Suprapubic skin (tissue), 4 donors: Measurements from ENCODE around the gene ARHGAP44. TPM values are rescaled to one million over a fixed set of nuclear protein-coding genes. Genes with fewer than 3 reads are reported as not detected.

ENCODE experiments used
- DNase-seq, 2 donors: peaks; one replicate each; pipeline ENCODE4 v3.0.0-alpha.2; 2019; ENCODE audit warnings: low spot score in 2 of 2
- H3K27ac ChIP-seq: fragments of 200-600 bp; sonication (generic); one replicate; pipeline ENCODE4 v1.5.1; 2019
- H3K27me3 ChIP-seq: fragments of 200-600 bp; sonication (generic); one replicate; pipeline ENCODE4 v1.5.1; 2019
- H3K36me3 ChIP-seq: fragments of 200-600 bp; sonication (generic); one replicate; pipeline ENCODE4 v1.5.1; 2019
- H3K4me1 ChIP-seq: fragments of 200-600 bp; sonication (generic); one replicate; pipeline ENCODE4 v1.5.1; 2019
- H3K4me3 ChIP-seq: fragments of 200-600 bp; sonication (generic); one replicate; pipeline ENCODE4 v1.5.1; 2019; ENCODE audit warnings: mild to moderate bottlenecking
- H3K9me3 ChIP-seq: fragments of 200-600 bp; sonication (generic); one replicate; pipeline ENCODE4 v1.5.1; 2019
- CTCF ChIP-seq, 2 donors: fragments of 200-600 bp in 1 of 2; fragments of 450-650 bp in 1 of 2; sonication (generic) in 1 of 2; IDR thresholded peaks; one replicate each; pipeline ENCODE4 v1.5.1; 2016 to 2019; ENCODE audit warnings: antibody characterized with exemption in 2 of 2, mild to moderate bottlenecking in 1 of 2, moderate library complexity in 1 of 2
- EP300 ChIP-seq: sonication (generic); formaldehyde crosslinking; IDR thresholded peaks from one replicate; pipeline ENCODE4 v1.6.1; 2017; ENCODE audit warnings: antibody characterized with exemption
- POLR2A ChIP-seq, 2 donors: fragments of 450-650 bp; IDR thresholded peaks; one replicate each; pipeline ENCODE4 v1.6.1; 2017; ENCODE audit warnings: antibody characterized with exemption in 2 of 2, mild to moderate bottlenecking in 2 of 2, moderate library complexity in 2 of 2
- POLR2AphosphoS5 ChIP-seq, 3 donors: sonication (generic); formaldehyde crosslinking; IDR thresholded peaks; one replicate each; pipeline ENCODE4 v1.6.1; 2017; ENCODE audit warnings: antibody characterized with exemption in 3 of 3
- WGBS: methylation state at CpG from one replicate; pipeline ENCODE4 v1.1.5; 2018; 5-methylcytosine and 5-hydroxymethylcytosine counted together
- total RNA-seq, 4 donors: library from RNA; depleted of rRNA; stranded (reverse); fragments of >200 nt; gene quantifications; one replicate each; pipeline ENCODE4 v1.1.0, GENCODE V29; 2016

The ARHGAP44 gene
- total RNA-seq, 4 donors from 2014 or later, result 3.5 to 7.1 (median 5.3) TPM

- WGBS, result 87% methylated on average over 2 of the region's 2 CpGs
- Histone ChIP-seq H3K36me3 (no peaks in the 10 kb centered on the region), H3K4me3 (no peak overlapping the region), H3K9me3 (no peaks in the 10 kb centered on the region), H3K27me3 (no peaks in the 10 kb centered on the region), H3K4me1 (no peaks in the 10 kb centered on the region), H3K27ac (no peak overlapping the region)
- no peak for DNase-seq
- TF ChIP-seq POLR2A (IDR thresholded peaks at IDR 0.05) (no peak), CTCF (IDR thresholded peaks at IDR 0.05) (no peak), EP300 (no peak), POLR2AphosphoS5 (IDR thresholded peaks at IDR 0.05) (no peak)
Measured at GRCh38 chr17:12924614-12925013, 135.3 kb downstream of the ARHGAP44 start.

- Histone ChIP-seq H3K27ac (no peak overlapping the region), H3K36me3 (no peaks in the 10 kb centered on the region)
- 37% methylated on average over 1 of the region's 1 CpG for WGBS
Measured at GRCh38 chr17:12927001-12927400, 137.7 kb downstream of the ARHGAP44 start.

GRCh38 chr17:12927541-12928425, 138.5 kb downstream of the ARHGAP44 start:
- H3K4me1 ChIP-seq, result no peaks in the 10 kb centered on the region
- DNase-seq, result no peak

More at GRCh38 chr17:12927001-12927400, 137.7 kb downstream of the ARHGAP44 start:
- Histone ChIP-seq H3K9me3 (no peaks in the 10 kb centered on the region), H3K4me1 (no peaks in the 10 kb centered on the region), H3K4me3 (no peak overlapping the region), H3K27me3 (no peaks in the 10 kb centered on the region)
- no peak for TF ChIP-seq POLR2AphosphoS5 (IDR thresholded peaks at IDR 0.05)
- TF ChIP-seq CTCF (IDR thresholded peaks at IDR 0.05), result no peak
- TF ChIP-seq POLR2A (IDR thresholded peaks at IDR 0.05), result no peak
- TF ChIP-seq EP300, result no peak
- DNase-seq, result no peak

GRCh38 chr17:12928736-12929135, 139.4 kb downstream of the ARHGAP44 start:
- Histone ChIP-seq H3K27me3 (no peaks in the 10 kb centered on the region), H3K4me3 (no peak overlapping the region), H3K4me1 (no peaks in the 10 kb centered on the region), H3K36me3 (no peaks in the 10 kb centered on the region), H3K9me3 (no peaks in the 10 kb centered on the region), H3K27ac (no peak overlapping the region)
- 66% methylated on average over 2 of the region's 2 CpGs for WGBS
- no peak for DNase-seq
- TF ChIP-seq POLR2AphosphoS5 (IDR thresholded peaks at IDR 0.05) (no peak), POLR2A (IDR thresholded peaks at IDR 0.05) (no peak), CTCF (IDR thresholded peaks at IDR 0.05) (no peak), EP300 (no peak)

More at GRCh38 chr17:12927541-12928425, 138.5 kb downstream of the ARHGAP44 start:
- H3K27me3 ChIP-seq, result no peaks in the 10 kb centered on the region
- no peaks in the 10 kb centered on the region for H3K9me3 ChIP-seq
- WGBS, result 51% methylated on average over 5 of the region's 5 CpGs
- TF ChIP-seq POLR2AphosphoS5 (IDR thresholded peaks at IDR 0.05), result no peak
- no peak overlapping the region for H3K27ac ChIP-seq
- H3K36me3 ChIP-seq, result no peaks in the 10 kb centered on the region
- no peak overlapping the region for H3K4me3 ChIP-seq

- no peaks in the 10 kb centered on the region for H3K36me3 ChIP-seq
- H3K4me3 ChIP-seq, result no peak overlapping the region
- no peak for DNase-seq
- 64% methylated on average over 3 of the region's 3 CpGs for WGBS
- TF ChIP-seq CTCF (IDR thresholded peaks at IDR 0.05) (no peak), POLR2AphosphoS5 (IDR thresholded peaks at IDR 0.05) (no peak), POLR2A (IDR thresholded peaks at IDR 0.05) (no peak), EP300 (no peak)
- no peaks in the 10 kb centered on the region for H3K27me3 ChIP-seq
- no peaks in the 10 kb centered on the region for H3K9me3 ChIP-seq
- no peaks in the 10 kb centered on the region for H3K4me1 ChIP-seq
- no peak overlapping the region for H3K27ac ChIP-seq
Measured at GRCh38 chr17:12936501-12936900, 147.2 kb downstream of the ARHGAP44 start.
